Measurements from ENCODE around the gene NEUROD2. TPM values are rescaled to one million over a fixed set of nuclear protein-coding genes. Genes with fewer than 3 reads are reported as not detected.

NEUROD2 gene
- total and polyA plus RNA-seq, 10 of the 15 experiments (the other 5 are each of a cell fraction or from before 2014, with no cell fraction given) = not detected

GRCh38 chr17:39621523-39622379 lies 14.0 kb upstream of the NEUROD2 start (continued):
- TF ChIP-seq ELK1 (IDR thresholded peaks at IDR 0.05; ENCODE audit: low read depth, low read length) (peak; percentile 29; the same call in 1 of the 2 replicates), PML (IDR thresholded peaks at IDR 0.05; ENCODE audit: low read length) (no peak), RELA (IDR thresholded peaks at IDR 0.05; ENCODE audit: borderline replicate concordance, partially characterized antibody) (peak; percentile 46), USF1 (IDR thresholded peaks at IDR 0.05; ENCODE audit: borderline replicate concordance, extremely low read length, insufficient read depth, low read depth, low read length) (no peak), NFYA (IDR thresholded peaks at IDR 0.05; ENCODE audit: borderline replicate concordance, low read depth, low read length) (peak; percentile 65), PAX8 (IDR thresholded peaks at IDR 0.05) (no peak), NBN (IDR thresholded peaks at IDR 0.05) (0 out of 2 replicates have a peak, but pooled peaks have one; percentile 59), PAX5 (IDR thresholded peaks at IDR 0.05; ENCODE audit: borderline replicate concordance, low read depth, low read length) (no peak), RFX5 (IDR thresholded peaks at IDR 0.05; ENCODE audit: low read depth, low read length) (0 out of 2 replicates have a peak, but pooled peaks have one; percentile 17), YY1 (IDR thresholded peaks at IDR 0.05; ENCODE audit: low read depth, low read length) (peak; percentile 86), SPI1 (IDR thresholded peaks at IDR 0.05; ENCODE audit: borderline replicate concordance, insufficient read depth, low read depth, low read length) (0 out of 2 replicates have a peak, but pooled peaks have one; percentile 6), ATF7 (IDR thresholded peaks at IDR 0.05; ENCODE audit: low read depth) (no peak), SMC3 (IDR thresholded peaks at IDR 0.05; ENCODE audit: borderline replicate concordance, low read length) (peak; percentile 97), IRF3 (IDR thresholded peaks at IDR 0.05) (peak; percentile 49; the same call in 1 of the 2 replicates), SMARCA5 (IDR thresholded peaks at IDR 0.05) (peak; percentile 98), SKIL (IDR thresholded peaks at IDR 0.05; ENCODE audit: low read depth, poor library complexity, severe bottlenecking) (peak; percentile 44), IKZF1 (conservative IDR thresholded peaks at IDR 0.05) (0 out of 2 replicates have a peak, but pooled peaks have one; percentile 24)

Measured in GM12878 (cell line).